Pancreas (tissue), 10 donors: ENCODE measurements around the gene GPR161. TPM values are rescaled to one million over a fixed set of nuclear protein-coding genes. Genes with fewer than 3 reads are reported as not detected.

ENCODE experiments used
- ATAC-seq, 4 donors: fragments of 200-7000 bp; cut with Tn5 transposase; one replicate each; pipeline versions ENCODE4 v1.8.0 to v1.9.1; 2020; ENCODE audit warnings: mild to moderate bottlenecking in 4 of 4, moderate library complexity in 4 of 4
- DNase-seq, 6 donors: peaks; one replicate each; pipeline ENCODE4 v3.0.0-alpha.2; 2020
- FAIRE-seq: peaks from 2 replicates; lab custom pipeline; 2012; peaks lifted over from hg19 to GRCh38; lab: Jason Lieb, UNC
- H3K27ac ChIP-seq, 4 donors: fragments of 200-600 bp; sonication (generic); 1 replicate in 3 of 4; 2 replicates in 1 of 4; pipeline versions ENCODE4 v1.5.0 to v1.8.0; 2020
- H3K27me3 ChIP-seq, 4 donors: fragments of 200-600 bp; one replicate each; pipeline ENCODE4 v1.8.0; 2021
- H3K36me3 ChIP-seq, 3 donors: fragments of 200-600 bp; sonication (generic) in 1 of 3; one replicate each; pipeline versions ENCODE4 v1.5.0 to v1.8.0; 2020 to 2021
- H3K4me1 ChIP-seq, 3 donors: fragments of 200-600 bp; one replicate each; pipeline ENCODE4 v1.8.0; 2021
- H3K4me3 ChIP-seq, 4 donors: fragments of 200-600 bp; sonication (generic) in 2 of 4; one replicate each; pipeline versions ENCODE4 v1.5.0 to v1.8.0; 2020 to 2021
- H3K9me3 ChIP-seq, 4 donors: fragments of 200-600 bp; one replicate each; pipeline ENCODE4 v1.8.0; 2021
- WGBS, 2 donors: extraction: QIAGEN DNeasy Blood & Tissue Kit; methylation state at CpG; one replicate each; pipeline ENCODE4 v1.1.7; 2013; 5-methylcytosine and 5-hydroxymethylcytosine counted together
- intact Hi-C, 3 donors: fragments of 100-400 bp; cut with DNase I; formaldehyde crosslinking; loops; one replicate each; pipeline versions ENCODE4 v1.11.1 to v1.14.2; 2022
- polyA plus RNA-seq, 2 donors: library from polyadenylated mRNA; stranded (reverse); fragments of 200-250 nt; gene quantifications; one replicate each; pipeline ENCODE4 v1.2.3, GENCODE V29; 2013
- total RNA-seq, 6 donors: library from RNA; stranded (reverse); fragmentation: NEBNext Ultra II Directional in 4 of 6; extraction: Animal tissue kit (Norgen Biotek cat#: 25700) in 4 of 6; gene quantifications; one replicate each; pipeline versions ENCODE4 v1.2.1 to v1.2.4, GENCODE V29; 2021 to 2023
- TF ChIP-seq, protein P1 (sequence below), 4 donors: fragments of 200-600 bp; sonication (generic) in 3 of 4; IDR thresholded peaks; one replicate each; pipeline versions ENCODE4 v1.5.0 to v1.8.0; 2021; ENCODE audit warnings: antibody characterized with exemption in 4 of 4
- donor health status: healthy with polysubstance abuse.
- donor health status: DM: no; HTN: no; CAD: no; lungs with moderate emphysema.
- donor health status: DM: no; HTN: no; CAD: no.
- donor health status: control.
- donor health status: control.
- donor health status: Bipolar disorder and iron deficiency.
- donor health status: DM: yes; HTN: yes; CAD: no.
- donor health status: DM: no; HTN: no; CAD: no.
- donor health status: DM: no; HTN: no; CAD: no.
- donor health status: DM: yes; HTN: yes; CAD: no.

The GPR161 gene
- total and polyA plus RNA-seq, 8 donors: 2.5 to 9.7 (median 9.0) TPM

DNA sequence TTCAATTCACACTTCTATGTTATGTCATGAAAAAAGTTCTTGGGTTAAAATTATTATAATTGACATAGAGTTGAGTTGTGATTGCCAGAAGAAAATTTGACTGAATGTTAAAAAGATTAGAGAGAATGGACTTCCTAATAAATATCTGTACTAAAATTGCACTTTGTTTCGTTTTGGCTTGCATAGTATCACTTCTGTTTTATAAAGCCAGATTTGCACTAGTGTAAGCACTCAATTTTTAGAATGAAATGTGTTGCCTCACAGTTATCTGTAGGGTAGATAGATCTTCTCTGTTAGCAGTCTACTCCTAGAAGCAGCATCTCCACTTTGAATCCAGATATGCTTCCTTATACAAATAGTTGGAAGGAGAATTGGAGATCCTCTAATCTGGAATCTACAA lies 104.7 kb downstream of the GPR161 start:
- H3K4me1 ChIP-seq: no peaks in the 10 kb centered on the region
- H3K27me3 ChIP-seq: no peaks in the 10 kb centered on the region
- no peak overlapping the region for H3K27ac ChIP-seq
- TF ChIP-seq, protein P1, sequence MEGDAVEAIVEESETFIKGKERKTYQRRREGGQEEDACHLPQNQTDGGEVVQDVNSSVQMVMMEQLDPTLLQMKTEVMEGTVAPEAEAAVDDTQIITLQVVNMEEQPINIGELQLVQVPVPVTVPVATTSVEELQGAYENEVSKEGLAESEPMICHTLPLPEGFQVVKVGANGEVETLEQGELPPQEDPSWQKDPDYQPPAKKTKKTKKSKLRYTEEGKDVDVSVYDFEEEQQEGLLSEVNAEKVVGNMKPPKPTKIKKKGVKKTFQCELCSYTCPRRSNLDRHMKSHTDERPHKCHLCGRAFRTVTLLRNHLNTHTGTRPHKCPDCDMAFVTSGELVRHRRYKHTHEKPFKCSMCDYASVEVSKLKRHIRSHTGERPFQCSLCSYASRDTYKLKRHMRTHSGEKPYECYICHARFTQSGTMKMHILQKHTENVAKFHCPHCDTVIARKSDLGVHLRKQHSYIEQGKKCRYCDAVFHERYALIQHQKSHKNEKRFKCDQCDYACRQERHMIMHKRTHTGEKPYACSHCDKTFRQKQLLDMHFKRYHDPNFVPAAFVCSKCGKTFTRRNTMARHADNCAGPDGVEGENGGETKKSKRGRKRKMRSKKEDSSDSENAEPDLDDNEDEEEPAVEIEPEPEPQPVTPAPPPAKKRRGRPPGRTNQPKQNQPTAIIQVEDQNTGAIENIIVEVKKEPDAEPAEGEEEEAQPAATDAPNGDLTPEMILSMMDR (IDR thresholded peaks at IDR 0.05): no peak
- WGBS, 2 donors: 90 to 95% methylated on average over 1 of the region's 1 CpG
- ATAC-seq (peak in 1 of 4 donors; percentile 34), DNase-seq (no peak), FAIRE-seq (no peak)
- intact Hi-C loops: no loop called here
- no peak overlapping the region for H3K4me3 ChIP-seq
- no peaks in the 10 kb centered on the region for H3K36me3 ChIP-seq
- H3K9me3 ChIP-seq: no peaks in the 10 kb centered on the region

DNA sequence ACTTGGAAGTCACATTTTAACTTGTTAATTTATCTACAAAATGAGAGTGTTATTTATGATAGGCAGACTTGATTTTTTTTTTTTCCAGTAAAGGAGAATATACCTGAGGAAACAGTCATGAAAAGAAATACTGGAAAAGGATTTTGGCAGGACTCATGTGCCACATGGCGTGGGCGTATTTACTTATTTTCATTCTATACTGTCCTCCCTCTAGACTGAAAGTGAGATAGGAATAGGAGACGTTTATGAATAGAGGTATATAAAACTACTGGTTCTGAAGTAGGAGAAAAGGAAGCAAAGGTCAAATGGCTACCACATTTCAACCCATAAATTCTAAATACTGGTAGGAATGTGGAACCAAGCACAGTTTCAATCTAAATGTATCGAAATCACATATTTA lies 105.1 kb downstream of the GPR161 start:
- ATAC-seq (no peak), DNase-seq (no peak), FAIRE-seq (no peak)
- H3K9me3 ChIP-seq: no peaks in the 10 kb centered on the region
- H3K27ac ChIP-seq: no peak overlapping the region
- H3K36me3 ChIP-seq: no peaks in the 10 kb centered on the region
- 86 to 87% methylated on average over 4 of the region's 4 CpGs for WGBS, 2 donors
- H3K4me1 ChIP-seq: no peaks in the 10 kb centered on the region
- intact Hi-C loops: no loop called here
- H3K4me3 ChIP-seq: no peak overlapping the region
- H3K27me3 ChIP-seq: no peaks in the 10 kb centered on the region
- TF ChIP-seq, protein P1 (IDR thresholded peaks at IDR 0.05): no peak

DNA sequence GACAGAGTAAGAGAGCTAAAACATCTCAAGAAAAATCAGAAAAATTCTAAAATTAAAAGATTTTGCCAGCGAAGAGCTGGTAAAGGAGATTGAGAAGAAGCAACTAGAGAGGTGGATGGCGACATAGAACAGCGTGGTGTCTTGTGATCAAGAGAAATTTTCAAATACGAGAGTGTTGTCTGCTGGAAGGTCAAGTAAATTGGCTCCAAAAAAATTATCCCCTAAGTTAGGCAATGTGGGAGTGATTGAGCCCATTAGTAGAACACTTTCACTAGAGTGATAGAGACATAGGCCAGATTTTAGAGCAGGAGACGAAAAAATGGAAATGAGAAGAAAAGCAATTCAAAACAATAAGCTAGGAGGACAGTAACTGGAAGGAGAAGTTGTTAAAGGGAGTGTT lies 105.5 kb downstream of the GPR161 start:
- Histone ChIP-seq H3K4me3 (no peak overlapping the region), H3K4me1 (no peaks in the 10 kb centered on the region), H3K27me3 (no peaks in the 10 kb centered on the region), H3K36me3 (no peaks in the 10 kb centered on the region), H3K9me3 (no peaks in the 10 kb centered on the region), H3K27ac (no peak overlapping the region)
- TF ChIP-seq, protein P1 (IDR thresholded peaks at IDR 0.05): no peak
- intact Hi-C loops: no loop called here
- FAIRE-seq: no peak
- no peak for DNase-seq
- WGBS, 2 donors: 93 to 95% methylated on average over 5 of the region's 5 CpGs
- no peak for ATAC-seq

Other genes with a start within 250 kb of the GPR161 start
- under 1 TPM; 0.03 to 0.31 (median 0.14) TPM for gene ADCY10, start 222.8 kb downstream of the GPR161 start, total RNA-seq
- gene ADCY10, start 222.8 kb downstream of the GPR161 start, polyA plus RNA-seq: under 1 TPM in 1 of 2 donors, not detected in 1; 0.19 TPM
- 10 to 100 TPM; 11.4 to 31.9 (median 20.0) TPM for gene DCAF6, start 200.2 kb downstream of the GPR161 start, total RNA-seq
- gene DCAF6, start 200.2 kb downstream of the GPR161 start, polyA plus RNA-seq: 10 to 100 TPM; 14.8 to 24.3 TPM
- gene MPC2, start 199.9 kb downstream of the GPR161 start, total RNA-seq: 10 to 100 TPM; 25.5 to 45.4 (median 39.9) TPM
- 10 to 100 TPM; 37.7 to 72.5 TPM for gene MPC2, start 199.9 kb downstream of the GPR161 start, polyA plus RNA-seq
- gene TIPRL, start 42.0 kb upstream of the GPR161 start, total RNA-seq: 10 to 100 TPM; 11.9 to 17.3 (median 14.3) TPM
- 10 to 100 TPM in 1 of 2 donors, 1 to 10 TPM in 1; 6.8 to 10.2 TPM for gene TIPRL, start 42.0 kb upstream of the GPR161 start, polyA plus RNA-seq
- 10 to 100 TPM; 15.5 to 37.3 (median 23.0) TPM for gene SFT2D2, start 89.1 kb upstream of the GPR161 start, total RNA-seq
- 1 to 10 TPM; 2.4 to 6.1 TPM for gene SFT2D2, start 89.1 kb upstream of the GPR161 start, polyA plus RNA-seq
- gene TBX19, start 143.9 kb upstream of the GPR161 start, total RNA-seq: 1 to 10 TPM in 1 of 6 donors, under 1 TPM in 5; 0.35 to 1.4 (median 0.57) TPM
- 1 to 10 TPM; 1.4 to 2.0 TPM for gene TBX19, start 143.9 kb upstream of the GPR161 start, polyA plus RNA-seq